ENCODE results near the gene RNF6. TPM values are rescaled to one million over a fixed set of nuclear protein-coding genes. Genes with fewer than 3 reads are reported as not detected.
A peak's percentile ranks its signal among the peaks of the same experiment; 100 is the strongest.

The RNF6 gene
- total and polyA plus RNA-seq, 2 donors from 2014 or later: 11.4 to 29.0 TPM

DNA sequence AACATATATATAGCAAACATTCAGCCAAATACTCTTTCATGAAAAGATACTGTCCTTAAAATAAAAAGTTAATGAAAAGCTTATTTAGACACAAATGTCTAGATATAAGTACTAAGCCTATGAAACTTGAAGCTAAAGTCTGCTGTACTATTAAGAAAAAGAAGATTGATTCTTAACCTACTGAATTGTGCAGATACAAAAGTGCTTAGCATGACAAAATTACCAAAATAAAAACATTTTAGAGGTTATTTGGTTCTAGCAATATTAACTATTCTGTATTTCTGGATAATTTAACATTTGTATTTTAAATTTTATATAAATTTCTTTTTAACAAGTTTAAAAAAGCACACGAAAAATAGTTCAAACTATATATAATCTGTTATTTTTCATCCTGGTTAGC is 8.8 kb downstream of the RNF6 start:
- H3K9ac ChIP-seq (ENCODE audit: low read length in 3 of 3): no peak overlapping the region
- peak; percentile 49 for FAIRE-seq
- H3K36me3 ChIP-seq (ENCODE audit: control insufficient read depth in 2 of 3, insufficient read depth in 3 of 3, low read length in 3 of 3): peaks cover 17 to 45% (median 31%) of the 10 kb centered on the region in 3 donors
- no peaks in the 10 kb centered on the region for H3K27me3 ChIP-seq (ENCODE audit: control insufficient read depth, insufficient read depth, low read length)
- H3K27ac ChIP-seq (ENCODE audit: low read depth in 2 of 2, low read length in 2 of 2): no peak overlapping the region
- intact Hi-C loops (cut with DNase I): no loop called here
- no peaks in the 10 kb centered on the region for H3K9me3 ChIP-seq (ENCODE audit: control insufficient read depth in 2 of 3, insufficient read depth in 1 of 3, low read length in 3 of 3)
- TF ChIP-seq, protein P1, sequence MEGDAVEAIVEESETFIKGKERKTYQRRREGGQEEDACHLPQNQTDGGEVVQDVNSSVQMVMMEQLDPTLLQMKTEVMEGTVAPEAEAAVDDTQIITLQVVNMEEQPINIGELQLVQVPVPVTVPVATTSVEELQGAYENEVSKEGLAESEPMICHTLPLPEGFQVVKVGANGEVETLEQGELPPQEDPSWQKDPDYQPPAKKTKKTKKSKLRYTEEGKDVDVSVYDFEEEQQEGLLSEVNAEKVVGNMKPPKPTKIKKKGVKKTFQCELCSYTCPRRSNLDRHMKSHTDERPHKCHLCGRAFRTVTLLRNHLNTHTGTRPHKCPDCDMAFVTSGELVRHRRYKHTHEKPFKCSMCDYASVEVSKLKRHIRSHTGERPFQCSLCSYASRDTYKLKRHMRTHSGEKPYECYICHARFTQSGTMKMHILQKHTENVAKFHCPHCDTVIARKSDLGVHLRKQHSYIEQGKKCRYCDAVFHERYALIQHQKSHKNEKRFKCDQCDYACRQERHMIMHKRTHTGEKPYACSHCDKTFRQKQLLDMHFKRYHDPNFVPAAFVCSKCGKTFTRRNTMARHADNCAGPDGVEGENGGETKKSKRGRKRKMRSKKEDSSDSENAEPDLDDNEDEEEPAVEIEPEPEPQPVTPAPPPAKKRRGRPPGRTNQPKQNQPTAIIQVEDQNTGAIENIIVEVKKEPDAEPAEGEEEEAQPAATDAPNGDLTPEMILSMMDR (IDR thresholded peaks at IDR 0.05; ENCODE audit: borderline replicate concordance, extremely low read depth, insufficient read depth): no peak
- no peak for DNase-seq
- H3K4me3 ChIP-seq (ENCODE audit: low read length in 3 of 3): no peak overlapping the region
- H3K4me1 ChIP-seq (ENCODE audit: control insufficient read depth in 2 of 3, insufficient read depth in 2 of 3, low read depth in 1 of 3, low read length in 3 of 3): no peaks in the 10 kb centered on the region

DNA sequence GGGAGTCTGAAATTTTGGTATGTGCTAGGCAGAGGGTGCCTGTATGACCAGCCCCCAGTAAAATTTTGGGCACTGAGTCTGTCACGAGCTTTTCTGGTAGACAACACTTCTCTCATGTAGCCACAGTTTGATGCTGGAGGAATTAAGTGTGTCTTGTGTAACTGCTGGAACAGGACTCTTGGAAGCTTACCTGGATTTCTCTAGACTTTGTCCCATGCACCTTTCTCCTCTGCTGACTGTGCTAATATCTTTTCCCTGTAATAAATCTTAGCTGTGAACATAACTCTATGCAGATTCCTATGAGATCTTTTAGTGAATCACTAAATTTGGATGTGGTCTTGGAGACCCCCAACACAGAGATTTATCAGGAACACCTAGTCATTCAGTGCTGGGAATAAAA is 13.8 kb downstream of the RNF6 start:
- Histone ChIP-seq H3K4me1 (ENCODE audit: control insufficient read depth in 2 of 3, insufficient read depth in 2 of 3, low read depth in 1 of 3, low read length in 3 of 3) (no peaks in the 10 kb centered on the region), H3K27ac (ENCODE audit: low read depth in 2 of 2, low read length in 2 of 2) (no peak overlapping the region), H3K4me3 (ENCODE audit: low read length in 3 of 3) (no peak overlapping the region), H3K36me3 (ENCODE audit: control insufficient read depth in 2 of 3, insufficient read depth in 3 of 3, low read length in 3 of 3) (peaks cover 0 to 18% (median 0%) of the 10 kb centered on the region in 3 donors), H3K9me3 (ENCODE audit: control insufficient read depth in 2 of 3, insufficient read depth in 1 of 3, low read length in 3 of 3) (no peaks in the 10 kb centered on the region), H3K9ac (ENCODE audit: low read length in 3 of 3) (no peak overlapping the region), H3K27me3 (ENCODE audit: control insufficient read depth, insufficient read depth, low read length) (no peaks in the 10 kb centered on the region)
- intact Hi-C loops (cut with DNase I): no loop called here
- FAIRE-seq (no peak), DNase-seq (no peak)
- TF ChIP-seq, protein P1 (IDR thresholded peaks at IDR 0.05; ENCODE audit: borderline replicate concordance, extremely low read depth, insufficient read depth): no peak

DNA sequence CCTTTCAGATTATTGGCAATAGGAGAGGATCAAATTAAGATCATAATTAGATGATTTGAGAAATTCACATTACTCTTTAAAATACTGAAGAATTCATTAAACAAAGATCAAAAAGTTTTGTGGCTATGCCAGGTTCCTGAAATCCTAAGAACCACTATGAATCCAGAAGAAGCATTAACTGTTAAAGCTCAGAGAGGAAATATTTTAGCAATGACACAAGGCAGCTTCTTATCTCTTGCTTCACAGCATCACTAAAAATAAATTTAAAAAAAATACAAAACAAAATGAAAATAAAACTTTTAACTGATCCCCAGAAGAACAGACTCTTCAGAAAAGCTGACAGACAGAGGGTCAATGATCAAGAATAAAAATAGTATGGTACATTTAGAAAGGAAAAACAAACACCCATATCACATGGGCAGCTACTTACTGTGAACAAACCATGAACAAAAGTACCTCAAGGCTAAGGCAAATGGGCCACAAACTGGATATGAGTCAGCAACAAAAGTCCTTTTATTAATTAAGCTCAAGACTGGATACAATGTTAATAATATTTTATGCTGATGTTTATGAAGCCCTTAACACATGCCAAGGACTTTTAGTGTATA is 19.6 kb downstream of the RNF6 start:
- FAIRE-seq (no peak), DNase-seq (no peak)
- H3K36me3 ChIP-seq (ENCODE audit: control insufficient read depth in 2 of 3, insufficient read depth in 3 of 3, low read length in 3 of 3): no peaks in the 10 kb centered on the region
- no peaks in the 10 kb centered on the region for H3K4me1 ChIP-seq (ENCODE audit: control insufficient read depth in 2 of 3, insufficient read depth in 2 of 3, low read depth in 1 of 3, low read length in 3 of 3)
- H3K27me3 ChIP-seq (ENCODE audit: control insufficient read depth, insufficient read depth, low read length): no peaks in the 10 kb centered on the region
- intact Hi-C loops (cut with DNase I): no loop called here
- H3K9me3 ChIP-seq (ENCODE audit: control insufficient read depth in 2 of 3, insufficient read depth in 1 of 3, low read length in 3 of 3): no peaks in the 10 kb centered on the region
- H3K4me3 ChIP-seq (ENCODE audit: low read length in 3 of 3): no peak overlapping the region
- H3K27ac ChIP-seq (ENCODE audit: low read depth in 2 of 2, low read length in 2 of 2): no peak overlapping the region
- TF ChIP-seq, protein P1 (IDR thresholded peaks at IDR 0.05; ENCODE audit: borderline replicate concordance, extremely low read depth, insufficient read depth): no peak
- H3K9ac ChIP-seq (ENCODE audit: low read length in 3 of 3): no peak overlapping the region

DNA sequence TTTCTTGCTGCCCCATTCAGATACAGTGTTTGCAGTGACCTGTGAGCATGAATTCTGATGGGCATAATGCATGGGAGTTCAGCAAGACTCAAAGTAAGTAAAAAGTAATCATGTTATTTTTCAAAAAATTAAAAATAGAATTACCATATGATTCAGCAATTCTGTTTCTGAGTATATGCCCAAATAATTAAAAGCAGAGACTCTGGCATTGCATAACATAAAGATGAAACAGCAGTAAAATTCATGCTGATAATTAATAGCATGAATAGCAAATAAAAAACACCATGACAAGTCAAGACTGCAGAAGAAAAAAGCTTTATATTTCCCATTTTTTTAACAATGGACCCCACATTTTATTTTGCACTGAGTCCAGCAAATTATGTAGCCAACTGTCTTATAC is 21.3 kb downstream of the RNF6 start:
- intact Hi-C loops (cut with DNase I): no loop called here
- H3K27me3 ChIP-seq (ENCODE audit: control insufficient read depth, insufficient read depth, low read length): no peaks in the 10 kb centered on the region
- H3K9me3 ChIP-seq (ENCODE audit: control insufficient read depth in 2 of 3, insufficient read depth in 1 of 3, low read length in 3 of 3): no peaks in the 10 kb centered on the region
- no peak for DNase-seq
- no peak overlapping the region for H3K9ac ChIP-seq (ENCODE audit: low read length in 3 of 3)
- H3K4me1 ChIP-seq (ENCODE audit: control insufficient read depth in 2 of 3, insufficient read depth in 2 of 3, low read depth in 1 of 3, low read length in 3 of 3): no peaks in the 10 kb centered on the region
- H3K36me3 ChIP-seq (ENCODE audit: control insufficient read depth in 2 of 3, insufficient read depth in 3 of 3, low read length in 3 of 3): no peaks in the 10 kb centered on the region
- TF ChIP-seq, protein P1 (IDR thresholded peaks at IDR 0.05; ENCODE audit: borderline replicate concordance, extremely low read depth, insufficient read depth): no peak
- H3K27ac ChIP-seq (ENCODE audit: low read depth in 2 of 2, low read length in 2 of 2): no peak overlapping the region
- H3K4me3 ChIP-seq (ENCODE audit: low read length in 3 of 3): no peak overlapping the region
- FAIRE-seq: no peak

All from kidney (tissue), 14 donors.